22Rv1 (cell line): ENCODE results near the gene TCF7L2.

Experiments used
- H3K27ac ChIP-seq: fragments of 450-650 bp; 2 replicates; pipeline ENCODE4 v1.5.1; 2017
- ZFX ChIP-seq: fragments of 450-650 bp; IDR thresholded peaks from 2 replicates; pipeline ENCODE4 v1.6.1; 2017; ENCODE audit warnings: antibody characterized with exemption, borderline replicate concordance
- TF ChIP-seq, protein P1 (sequence below): fragments of 450-650 bp; IDR thresholded peaks from 2 replicates; pipeline ENCODE4 v1.5.1; 2017; ENCODE audit warnings: mild to moderate bottlenecking

TCF7L2 gene

DNA sequence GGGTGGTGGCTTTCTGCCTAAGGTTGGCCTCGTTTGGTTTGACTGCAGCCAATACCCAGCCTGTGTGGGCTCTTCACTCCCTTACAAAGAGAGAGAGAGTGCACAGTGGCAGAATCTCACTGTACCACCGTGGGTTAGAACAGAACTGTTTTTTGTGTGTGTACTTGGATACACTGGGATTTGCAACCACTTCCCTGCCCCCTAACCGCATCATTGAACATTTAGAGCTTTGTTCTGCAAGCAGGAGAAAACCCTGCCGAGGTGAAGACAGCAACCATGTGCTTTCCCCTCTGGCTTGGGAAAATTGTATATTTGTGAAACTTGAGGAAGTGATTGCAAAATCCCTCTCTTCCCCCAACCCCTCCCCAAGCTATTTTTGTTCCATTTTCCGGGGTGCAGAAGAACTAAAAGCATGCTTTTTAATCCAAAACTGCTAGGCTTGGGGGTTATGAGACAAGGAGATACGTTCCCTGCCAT, 201.2 kb downstream of the TCF7L2 start:
- TF ChIP-seq, protein P1, sequence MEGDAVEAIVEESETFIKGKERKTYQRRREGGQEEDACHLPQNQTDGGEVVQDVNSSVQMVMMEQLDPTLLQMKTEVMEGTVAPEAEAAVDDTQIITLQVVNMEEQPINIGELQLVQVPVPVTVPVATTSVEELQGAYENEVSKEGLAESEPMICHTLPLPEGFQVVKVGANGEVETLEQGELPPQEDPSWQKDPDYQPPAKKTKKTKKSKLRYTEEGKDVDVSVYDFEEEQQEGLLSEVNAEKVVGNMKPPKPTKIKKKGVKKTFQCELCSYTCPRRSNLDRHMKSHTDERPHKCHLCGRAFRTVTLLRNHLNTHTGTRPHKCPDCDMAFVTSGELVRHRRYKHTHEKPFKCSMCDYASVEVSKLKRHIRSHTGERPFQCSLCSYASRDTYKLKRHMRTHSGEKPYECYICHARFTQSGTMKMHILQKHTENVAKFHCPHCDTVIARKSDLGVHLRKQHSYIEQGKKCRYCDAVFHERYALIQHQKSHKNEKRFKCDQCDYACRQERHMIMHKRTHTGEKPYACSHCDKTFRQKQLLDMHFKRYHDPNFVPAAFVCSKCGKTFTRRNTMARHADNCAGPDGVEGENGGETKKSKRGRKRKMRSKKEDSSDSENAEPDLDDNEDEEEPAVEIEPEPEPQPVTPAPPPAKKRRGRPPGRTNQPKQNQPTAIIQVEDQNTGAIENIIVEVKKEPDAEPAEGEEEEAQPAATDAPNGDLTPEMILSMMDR = no peak
- TF ChIP-seq ZFX = no peak
- H3K27ac ChIP-seq = no peak overlapping the region

GRCh38 chr10:113153493-113154102, 203.6 kb downstream of the TCF7L2 start:
- TF ChIP-seq, protein P1 = no peak
- no peak for TF ChIP-seq ZFX
- H3K27ac ChIP-seq = no peak overlapping the region

DNA sequence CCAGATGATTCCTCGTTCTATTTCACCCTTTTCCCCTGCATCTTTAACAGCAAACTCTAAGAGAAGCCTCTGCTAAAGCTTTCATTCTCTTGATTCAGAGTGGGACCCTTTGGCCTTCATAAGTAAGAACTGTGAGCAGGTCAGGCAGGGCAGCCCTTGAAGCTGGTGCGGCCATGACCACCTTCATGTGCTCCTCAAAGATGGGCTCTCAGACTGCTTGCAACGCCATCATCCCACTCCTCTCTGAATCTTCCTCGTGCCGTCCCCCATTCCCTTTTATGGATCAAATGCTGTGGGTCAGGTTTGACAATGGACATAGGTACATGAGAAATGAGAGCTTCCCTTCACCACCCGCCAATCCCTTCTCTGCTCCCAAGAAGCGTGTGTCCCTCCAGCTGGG, 207.4 kb downstream of the TCF7L2 start:
- TF ChIP-seq, protein P1 = no peak
- TF ChIP-seq ZFX = no peak
- no peak overlapping the region for H3K27ac ChIP-seq

DNA sequence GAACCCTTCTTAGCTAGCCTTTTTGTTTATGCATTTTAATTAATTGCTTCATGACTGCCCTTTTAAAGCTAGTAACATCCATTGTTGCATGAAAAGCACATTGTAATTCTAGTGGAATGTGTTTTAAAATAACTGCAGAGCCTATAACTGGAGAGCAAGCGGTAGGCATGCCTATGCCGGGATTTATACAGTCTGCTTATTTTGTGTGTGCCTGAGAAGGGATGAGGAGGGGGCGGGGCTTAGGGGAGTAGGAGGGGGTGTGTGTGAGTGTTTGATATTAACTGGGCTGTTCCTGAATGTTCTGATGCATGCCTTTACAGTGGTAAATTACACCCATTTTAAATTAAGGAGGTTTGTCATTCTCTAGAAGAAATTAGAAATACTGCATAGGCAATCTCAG, 208.1 kb downstream of the TCF7L2 start:
- no peak overlapping the region for H3K27ac ChIP-seq
- TF ChIP-seq ZFX = no peak
- TF ChIP-seq, protein P1 = no peak

GRCh38 chr10:113159563-113159962, 209.5 kb downstream of the TCF7L2 start:
- no peak for TF ChIP-seq ZFX
- TF ChIP-seq, protein P1 = no peak
- H3K27ac ChIP-seq = no peak overlapping the region

- H3K27ac ChIP-seq = no peak overlapping the region
- TF ChIP-seq, protein P1 = no peak
- no peak for TF ChIP-seq ZFX
Measured at GRCh38 chr10:113160641-113161040, 210.6 kb downstream of the TCF7L2 start.

- no peak overlapping the region for H3K27ac ChIP-seq
- TF ChIP-seq ZFX = no peak
- TF ChIP-seq, protein P1 = no peak
Measured at GRCh38 chr10:113161066-113161465, 211.0 kb downstream of the TCF7L2 start.
